IMR-90 (cell line): ENCODE measurements around the gene KRTAP10-3. TPM values are rescaled to one million over a fixed set of nuclear protein-coding genes. Genes with fewer than 3 reads are reported as not detected.

Experiments used
- ATAC-seq: fragments of 200-7000 bp; cut with Tn5 transposase; 2 replicates; pipeline ENCODE4 v1.9.1; 2020; ENCODE audit warnings: low read depth, mild to moderate bottlenecking, moderate library complexity
- BruUV-seq: library from RNA; stranded (reverse); fragments of 400-500 nt; replicated peaks from 2 replicates; lab custom pipeline; 2021; lab: Mats Ljungman, UMichigan
- CTCF ChIA-PET: fragments of 300-600 bp; formaldehyde crosslinking; extraction: SDS; loops from one replicate; lab custom pipeline; 2021; ENCODE audit warnings: antibody characterized with exemption; lab: Yijun Ruan, JAX
- POLR2A ChIA-PET: fragments of 300-600 bp; sonication (Branson Sonifier 250); formaldehyde crosslinking; loops from one replicate; lab custom pipeline; 2022; ENCODE audit warnings: antibody characterized with exemption; ENCODE audit not compliant: unreplicated experiment; lab: Charles Lee
- DNase-seq: peaks from one replicate; pipeline ENCODE4 v3.0.0; 2013
- H2AFZ ChIP-seq: replicated peaks from 2 replicates; pipeline ENCODE3; 2013; ENCODE audit warnings: low read length, mild to moderate bottlenecking; ENCODE audit not compliant: poor library complexity
- H2AK5ac ChIP-seq: 2 replicates; pipeline ENCODE4 v1.6.1; 2013; ENCODE audit warnings: low read depth, low read length, inconsistent platforms
- H2AK9ac ChIP-seq: replicated peaks from 2 replicates; pipeline ENCODE3; 2013; ENCODE audit warnings: mild to moderate bottlenecking, low read depth, low read length, moderate library complexity; ENCODE audit not compliant: poor library complexity
- H2BK120ac ChIP-seq: 2 replicates; pipeline ENCODE4 v1.6.1; 2013; ENCODE audit warnings: low read depth, low read length, inconsistent platforms
- H2BK15ac ChIP-seq: 3 replicates; pipeline ENCODE4 v1.6.1; 2013; ENCODE audit warnings: low read depth, low read length, inconsistent platforms
- H2BK20ac ChIP-seq: 2 replicates; pipeline ENCODE4 v1.6.1; 2013; ENCODE audit warnings: low read depth, mild to moderate bottlenecking, inconsistent platforms, low read length, moderate library complexity
- H2BK5ac ChIP-seq: 2 replicates; pipeline ENCODE4 v1.6.1; 2013; ENCODE audit warnings: mild to moderate bottlenecking, low read depth, low read length, inconsistent platforms; ENCODE audit not compliant: poor library complexity, severe bottlenecking
- H3K14ac ChIP-seq: replicated peaks from 2 replicates; pipeline ENCODE4 v1.6.1; 2013; ENCODE audit warnings: low read depth, low read length, inconsistent platforms
- H3K18ac ChIP-seq: 2 replicates; pipeline ENCODE4 v1.6.1; 2013; ENCODE audit warnings: low read depth, low read length, control low read depth
- H3K23ac ChIP-seq: 2 replicates; pipeline ENCODE4 v1.6.1; 2013; ENCODE audit warnings: low read depth, low read length, inconsistent platforms
- H3K27ac ChIP-seq: 2 replicates; pipeline ENCODE4 v1.5.1; 2013; ENCODE audit warnings: mild to moderate bottlenecking, control low read depth, low read length; ENCODE audit not compliant: insufficient read depth
- H3K27me3 ChIP-seq: 2 replicates; pipeline ENCODE4 v1.6.1; 2013; ENCODE audit warnings: low read length; ENCODE audit not compliant: control insufficient read depth, insufficient read depth
- H3K36me3 ChIP-seq: 2 replicates; pipeline ENCODE4 v1.6.1; 2013; ENCODE audit warnings: low read length, mixed read lengths; ENCODE audit not compliant: control insufficient read depth, insufficient read depth
- H3K4ac ChIP-seq: 2 replicates; pipeline ENCODE4 v1.6.1; 2013; ENCODE audit warnings: low read depth, low read length, inconsistent platforms
- H3K4me1 ChIP-seq: 2 replicates; pipeline ENCODE4 v1.6.1; 2013; ENCODE audit warnings: low read length, mixed read lengths; ENCODE audit not compliant: control insufficient read depth, insufficient read depth
- H3K4me2 ChIP-seq: 2 replicates; pipeline ENCODE4 v1.6.1; 2013; ENCODE audit warnings: low read depth, mild to moderate bottlenecking, control low read depth, low read length, moderate library complexity
- H3K4me3 ChIP-seq: 2 replicates; pipeline ENCODE4 v1.5.1; 2013; ENCODE audit warnings: low read depth, mild to moderate bottlenecking, control low read depth, low read length, moderate library complexity; ENCODE audit not compliant: insufficient read depth
- H3K56ac ChIP-seq: 2 replicates; pipeline ENCODE4 v1.6.1; 2013; ENCODE audit warnings: low read length, inconsistent platforms; ENCODE audit not compliant: insufficient read depth; ENCODE audit errors: extremely low read depth
- H3K79me1 ChIP-seq, 2 experiments: 2 replicates each; pipeline ENCODE4 v1.6.1; 2013; ENCODE audit warnings: low read length in 2 of 2, inconsistent platforms in 1 of 2, low read depth in 1 of 2
- H3K9ac ChIP-seq: 2 replicates; pipeline ENCODE4 v1.6.1; 2013; ENCODE audit warnings: low read depth, low read length, control low read depth
- H3K9me1 ChIP-seq: 2 replicates; pipeline ENCODE4 v1.6.1; 2013; ENCODE audit warnings: low read length, inconsistent platforms; ENCODE audit not compliant: insufficient read depth
- H3K9me3 ChIP-seq: 2 replicates; pipeline ENCODE4 v1.6.1; 2013; ENCODE audit warnings: low read length; ENCODE audit not compliant: control insufficient read depth, insufficient read depth
- H4K20me1 ChIP-seq: 2 replicates; pipeline ENCODE4 v1.6.1; 2013; ENCODE audit warnings: low read length, inconsistent platforms; ENCODE audit not compliant: insufficient read depth
- H4K5ac ChIP-seq: 2 replicates; pipeline ENCODE4 v1.6.1; 2013; ENCODE audit warnings: mild to moderate bottlenecking, low read depth, low read length, control low read depth
- H4K8ac ChIP-seq, 2 experiments: 2 replicates each; pipeline ENCODE4 v1.6.1; 2013; ENCODE audit warnings: low read depth in 2 of 2, low read length in 2 of 2, control low read depth in 1 of 2, inconsistent platforms in 1 of 2
- H4K91ac ChIP-seq: 2 replicates; pipeline ENCODE4 v1.6.1; 2013; ENCODE audit warnings: low read depth, low read length, inconsistent platforms; ENCODE audit not compliant: insufficient read depth
- BHLHE40 ChIP-seq: fragments of 150-350 bp; IDR thresholded peaks from 2 replicates; pipeline ENCODE4 v1.6.1; 2016; ENCODE audit warnings: mild to moderate bottlenecking, low read depth, low read length
- CEBPB ChIP-seq: IDR thresholded peaks from 2 replicates; pipeline ENCODE4 v1.6.1; 2012; ENCODE audit warnings: low read depth, low read length, improper control_type of control experiment
- CHD1 ChIP-seq: IDR thresholded peaks from 2 replicates; pipeline ENCODE4 v1.6.1; 2012; ENCODE audit warnings: low read depth, low read length, improper control_type of control experiment
- CTCF ChIP-seq: conservative IDR thresholded peaks from 2 replicates; pipeline ENCODE4 v1.5.1; 2012; ENCODE audit warnings: mild to moderate bottlenecking, low read depth, low read length, improper control_type of control experiment
- ELK1 ChIP-seq: fragments of 150-350 bp; IDR thresholded peaks from 2 replicates; pipeline ENCODE4 v1.6.1; 2016; ENCODE audit warnings: low read depth, mild to moderate bottlenecking, low read length, moderate library complexity, borderline replicate concordance
- FOS ChIP-seq: fragments of 150-350 bp; IDR thresholded peaks from 2 replicates; pipeline ENCODE4 v1.6.1; 2016; ENCODE audit warnings: low read depth, low read length
- MAFK ChIP-seq: IDR thresholded peaks from 2 replicates; pipeline ENCODE4 v1.6.1; 2012; ENCODE audit warnings: low read depth, low read length, improper control_type of control experiment
- MAZ ChIP-seq: IDR thresholded peaks from 2 replicates; pipeline ENCODE4 v1.6.1; 2012; ENCODE audit warnings: low read depth, mild to moderate bottlenecking, low read length, improper control_type of control experiment, moderate library complexity, borderline replicate concordance
- MXI1 ChIP-seq: IDR thresholded peaks from 2 replicates; pipeline ENCODE4 v1.6.1; 2012; ENCODE audit warnings: low read depth, mild to moderate bottlenecking, low read length, moderate library complexity, borderline replicate concordance
- NFE2L2 ChIP-seq: fragments of 150-350 bp; IDR thresholded peaks from 2 replicates; pipeline ENCODE4 v1.6.1; 2016; ENCODE audit warnings: low read depth, mild to moderate bottlenecking, low read length
- POLR2A ChIP-seq: IDR thresholded peaks from 2 replicates; pipeline ENCODE4 v1.6.1; 2012; ENCODE audit warnings: mild to moderate bottlenecking, low read depth, low read length
- RAD21 ChIP-seq: IDR thresholded peaks from 2 replicates; pipeline ENCODE4 v1.6.1; 2012; ENCODE audit warnings: low read length, improper control_type of control experiment
- RCOR1 ChIP-seq: IDR thresholded peaks from 2 replicates; pipeline ENCODE4 v1.6.1; 2012; ENCODE audit warnings: mild to moderate bottlenecking, low read length, improper control_type of control experiment; ENCODE audit not compliant: insufficient replicate concordance
- RFX5 ChIP-seq: IDR thresholded peaks from 2 replicates; pipeline ENCODE4 v1.8.0; 2012; ENCODE audit warnings: low read depth, mild to moderate bottlenecking, low read length, moderate library complexity
- SMC3 ChIP-seq: fragments of 150-350 bp; IDR thresholded peaks from 2 replicates; pipeline ENCODE4 v1.6.1; 2016; ENCODE audit warnings: low read depth, mild to moderate bottlenecking, antibody characterized with exemption, low read length, moderate library complexity
- USF2 ChIP-seq: fragments of 150-350 bp; IDR thresholded peaks from 2 replicates; pipeline ENCODE4 v1.6.1; 2017; ENCODE audit warnings: mild to moderate bottlenecking, antibody characterized with exemption, low read length, low read depth
- WGBS, 2 experiments: methylation state at CpG; one replicate each; pipeline versions ENCODE4 v1.1.5 to v1.1.7; 2013; ENCODE audit warnings: missing lambda C conversion rate in 2 of 2; ENCODE audit not compliant: insufficient read length in 1 of 2; ENCODE audit errors: extremely low coverage in 2 of 2; 5-methylcytosine and 5-hydroxymethylcytosine counted together
- dilution Hi-C: fragments of 300-500 bp; cut with HindIII; formaldehyde crosslinking; loops from one replicate; pipeline ENCODE4 v1.14.3; 2018; ENCODE audit warnings: low sequenced_read_pairs; ENCODE audit not compliant: unreplicated experiment
- in situ Hi-C: fragments of 300-500 bp; cut with MboI; formaldehyde crosslinking; loops from 3 replicates; pipeline ENCODE4 v1.14.3; 2019; ENCODE audit warnings: low sequenced_read_pairs, inconsistent platforms, mixed read lengths
- intact Hi-C: fragments of 100-400 bp; cut with micrococcal nuclease; formaldehyde crosslinking; loops from 2 replicates; pipeline ENCODE4 v1.10.0; 2022
- polyA plus RNA-seq, 3 experiments: library from polyadenylated mRNA; depleted of rRNA; stranded (reverse); fragments of >200 nt; gene quantifications; 2 replicates each; pipeline ENCODE4 v1.2.3, GENCODE V29; 2012; ENCODE audit warnings: low replicate concordance in 1 of 3
- total RNA-seq: library from RNA; depleted of rRNA; stranded (reverse); fragments of >200 nt; gene quantifications from 2 replicates; pipeline ENCODE4 v1.2.3, GENCODE V29; 2012

KRTAP10-3 gene
- total and polyA plus RNA-seq, 2 of the 4 experiments (the other 2 are of a cell fraction) = not detected

GRCh38 chr21:44582055-44582454, 23.5 kb upstream of the KRTAP10-3 start:
- Histone ChIP-seq H3K18ac (no peak overlapping the region), H3K4ac (no peak overlapping the region), H3K79me1 (no peaks in the 10 kb centered on the region), H4K91ac (no peak overlapping the region), H2AK5ac (no peak overlapping the region), H3K9me1 (no peaks in the 10 kb centered on the region), H3K23ac (no peak overlapping the region), H2BK15ac (no peak overlapping the region), H2BK120ac (no peak overlapping the region), H4K5ac (no peak overlapping the region), H3K14ac (no peak overlapping the region), H3K36me3 (no peaks in the 10 kb centered on the region), H3K27me3 (peaks cover 3% of the 10 kb centered on the region; the same call in 1 of the 2 replicates), H3K4me3 (no peak overlapping the region), H3K4me2 (no peak overlapping the region), H3K9me3 (peaks cover 11% of the 10 kb centered on the region), H3K9ac (no peak overlapping the region), H2AK9ac (no peak overlapping the region), H4K20me1 (no peaks in the 10 kb centered on the region), H4K8ac (no peak overlapping the region), H3K4me1 (no peaks in the 10 kb centered on the region), H3K27ac (no peak overlapping the region), H3K56ac (no peak overlapping the region), H2AFZ (no peak overlapping the region), H2BK20ac (no peak overlapping the region), H2BK5ac (no peak overlapping the region)
- DNase-seq (no peak), ATAC-seq (no peak)
- in situ Hi-C loops = no loop called here
- dilution Hi-C loops = no loop called here
- ChIA-PET CTCF (no interaction called here), POLR2A (no interaction called here)
- no TSS peak for BruUV-seq
- 81% methylated on average over 4 of the region's 15 CpGs; no CpG with 5 or more reads in 1 of the 2 experiments for WGBS, 2 experiments
- intact Hi-C loops = no loop called here
- TF ChIP-seq POLR2A (no peak), USF2 (no peak), MAZ (no peak), NFE2L2 (no peak), RFX5 (no peak), CTCF (no peak), MXI1 (no peak), CEBPB (no peak), FOS (no peak), RAD21 (no peak), BHLHE40 (no peak), RCOR1 (no peak), SMC3 (no peak), ELK1 (no peak), MAFK (no peak), CHD1 (no peak)
